ENCODE results near the gene PHGDH.
A peak's percentile ranks its signal among the peaks of the same experiment; 100 is the strongest.

PHGDH gene

GRCh38 chr1:119713039-119713748, 1.5 kb downstream of the PHGDH start:
- Mint-ChIP-seq H3K4me3 (peak overlapping the region; percentile 98), H3K36me3 (no peaks in the 10 kb centered on the region), H3K27me3 (no peaks in the 10 kb centered on the region), H3K9me3 (ENCODE audit: low read depth) (no peaks in the 10 kb centered on the region), H3K4me1 (ENCODE audit: low read depth) (peaks cover 42% of the 10 kb centered on the region), H3K27ac (peak overlapping the region; percentile 91)

GRCh38 chr1:119713749-119714456, 2.2 kb downstream of the PHGDH start:
- Mint-ChIP-seq H3K4me1 (ENCODE audit: low read depth) (peaks cover 42% of the 10 kb centered on the region), H3K27ac (peak overlapping the region; percentile 91), H3K9me3 (ENCODE audit: low read depth) (no peaks in the 10 kb centered on the region), H3K27me3 (no peaks in the 10 kb centered on the region), H3K36me3 (no peaks in the 10 kb centered on the region), H3K4me3 (peak overlapping the region; percentile 98)

- H3K9me3 Mint-ChIP-seq (ENCODE audit: low read depth) = no peaks in the 10 kb centered on the region
- no peak overlapping the region for H3K27ac Mint-ChIP-seq
- H3K27me3 Mint-ChIP-seq = no peaks in the 10 kb centered on the region
- no peaks in the 10 kb centered on the region for H3K36me3 Mint-ChIP-seq
- peak overlapping the region; percentile 98 for H3K4me3 Mint-ChIP-seq
- H3K4me1 Mint-ChIP-seq (ENCODE audit: low read depth) = peaks cover 42% of the 10 kb centered on the region
Measured at GRCh38 chr1:119714583-119714982, 2.8 kb downstream of the PHGDH start.

GRCh38 chr1:119715542-119715941, 3.8 kb downstream of the PHGDH start:
- H3K36me3 Mint-ChIP-seq = no peaks in the 10 kb centered on the region
- H3K4me3 Mint-ChIP-seq = no peak overlapping the region
- H3K9me3 Mint-ChIP-seq (ENCODE audit: low read depth) = no peaks in the 10 kb centered on the region
- no peaks in the 10 kb centered on the region for H3K27me3 Mint-ChIP-seq
- peaks cover 42% of the 10 kb centered on the region for H3K4me1 Mint-ChIP-seq (ENCODE audit: low read depth)
- no peak overlapping the region for H3K27ac Mint-ChIP-seq

- Mint-ChIP-seq H3K4me1 (ENCODE audit: low read depth) (peaks cover 31% of the 10 kb centered on the region), H3K27ac (no peak overlapping the region), H3K27me3 (no peaks in the 10 kb centered on the region), H3K36me3 (peaks cover 3% of the 10 kb centered on the region), H3K4me3 (no peak overlapping the region), H3K9me3 (ENCODE audit: low read depth) (no peaks in the 10 kb centered on the region)
Measured at GRCh38 chr1:119718409-119718808, 6.7 kb downstream of the PHGDH start.

- no peaks in the 10 kb centered on the region for H3K9me3 Mint-ChIP-seq (ENCODE audit: low read depth)
- no peak overlapping the region for H3K4me3 Mint-ChIP-seq
- H3K4me1 Mint-ChIP-seq (ENCODE audit: low read depth) = peaks cover 26% of the 10 kb centered on the region
- H3K27me3 Mint-ChIP-seq = no peaks in the 10 kb centered on the region
- H3K27ac Mint-ChIP-seq = no peak overlapping the region
- H3K36me3 Mint-ChIP-seq = peaks cover 3% of the 10 kb centered on the region
Measured at GRCh38 chr1:119718972-119719371, 7.2 kb downstream of the PHGDH start.

- Mint-ChIP-seq H3K27ac (no peak overlapping the region), H3K27me3 (no peaks in the 10 kb centered on the region), H3K36me3 (peaks cover 9% of the 10 kb centered on the region), H3K4me3 (no peak overlapping the region), H3K4me1 (ENCODE audit: low read depth) (peaks cover 8% of the 10 kb centered on the region), H3K9me3 (ENCODE audit: low read depth) (no peaks in the 10 kb centered on the region)
Measured at GRCh38 chr1:119720866-119721440, 9.2 kb downstream of the PHGDH start.

GRCh38 chr1:119721896-119722295, 10.2 kb downstream of the PHGDH start:
- H3K27me3 Mint-ChIP-seq = no peaks in the 10 kb centered on the region
- peaks cover 3% of the 10 kb centered on the region for H3K4me1 Mint-ChIP-seq (ENCODE audit: low read depth)
- H3K36me3 Mint-ChIP-seq = peaks cover 9% of the 10 kb centered on the region
- H3K9me3 Mint-ChIP-seq (ENCODE audit: low read depth) = no peaks in the 10 kb centered on the region
- H3K4me3 Mint-ChIP-seq = no peak overlapping the region
- no peak overlapping the region for H3K27ac Mint-ChIP-seq

- Mint-ChIP-seq H3K4me1 (ENCODE audit: low read depth) (no peaks in the 10 kb centered on the region), H3K9me3 (ENCODE audit: low read depth) (no peaks in the 10 kb centered on the region), H3K27me3 (no peaks in the 10 kb centered on the region), H3K27ac (no peak overlapping the region), H3K4me3 (no peak overlapping the region), H3K36me3 (peaks cover 17% of the 10 kb centered on the region)
Measured at GRCh38 chr1:119724611-119725218, 13.0 kb downstream of the PHGDH start.

GRCh38 chr1:119725626-119726025, 13.9 kb downstream of the PHGDH start:
- no peaks in the 10 kb centered on the region for H3K4me1 Mint-ChIP-seq (ENCODE audit: low read depth)
- H3K27me3 Mint-ChIP-seq = no peaks in the 10 kb centered on the region
- H3K27ac Mint-ChIP-seq = no peak overlapping the region
- H3K4me3 Mint-ChIP-seq = no peak overlapping the region
- peaks cover 21% of the 10 kb centered on the region for H3K36me3 Mint-ChIP-seq
- no peaks in the 10 kb centered on the region for H3K9me3 Mint-ChIP-seq (ENCODE audit: low read depth)

- H3K36me3 Mint-ChIP-seq = peaks cover 18% of the 10 kb centered on the region
- no peaks in the 10 kb centered on the region for H3K4me1 Mint-ChIP-seq (ENCODE audit: low read depth)
- no peak overlapping the region for H3K4me3 Mint-ChIP-seq
- no peaks in the 10 kb centered on the region for H3K27me3 Mint-ChIP-seq
- H3K9me3 Mint-ChIP-seq (ENCODE audit: low read depth) = no peaks in the 10 kb centered on the region
- H3K27ac Mint-ChIP-seq = no peak overlapping the region
Measured at GRCh38 chr1:119727991-119728390, 16.3 kb downstream of the PHGDH start.

GRCh38 chr1:119729044-119729443, 17.3 kb downstream of the PHGDH start:
- H3K9me3 Mint-ChIP-seq (ENCODE audit: low read depth) = no peaks in the 10 kb centered on the region
- no peaks in the 10 kb centered on the region for H3K27me3 Mint-ChIP-seq
- H3K4me3 Mint-ChIP-seq = no peak overlapping the region
- peaks cover 18% of the 10 kb centered on the region for H3K36me3 Mint-ChIP-seq
- no peak overlapping the region for H3K27ac Mint-ChIP-seq
- H3K4me1 Mint-ChIP-seq (ENCODE audit: low read depth) = no peaks in the 10 kb centered on the region

GRCh38 chr1:119731060-119731459, 19.3 kb downstream of the PHGDH start:
- H3K27ac Mint-ChIP-seq = no peak overlapping the region
- H3K4me3 Mint-ChIP-seq = no peak overlapping the region
- H3K36me3 Mint-ChIP-seq = peaks cover 18% of the 10 kb centered on the region
- H3K27me3 Mint-ChIP-seq = no peaks in the 10 kb centered on the region
- no peaks in the 10 kb centered on the region for H3K9me3 Mint-ChIP-seq (ENCODE audit: low read depth)
- H3K4me1 Mint-ChIP-seq (ENCODE audit: low read depth) = no peaks in the 10 kb centered on the region

- Mint-ChIP-seq H3K4me1 (ENCODE audit: low read depth) (no peaks in the 10 kb centered on the region), H3K4me3 (no peak overlapping the region), H3K27me3 (no peaks in the 10 kb centered on the region), H3K9me3 (ENCODE audit: low read depth) (no peaks in the 10 kb centered on the region), H3K27ac (no peak overlapping the region), H3K36me3 (peaks cover 18% of the 10 kb centered on the region)
Measured at GRCh38 chr1:119731741-119732430, 20.2 kb downstream of the PHGDH start.

All from activated naive CD8-positive, alpha-beta T cell (primary cell).